HepG2 (cell line): ENCODE results near the gene AZU1. TPM values are rescaled to one million over a fixed set of nuclear protein-coding genes. Genes with fewer than 3 reads are reported as not detected.

Experiments
- ATAC-seq: fragments of 200-7000 bp; cut with Tn5 transposase; 3 replicates; pipeline ENCODE4 v1.9.1; 2020; ENCODE audit warnings: mild to moderate bottlenecking, moderate library complexity
- BruUV-seq: library from RNA; stranded (reverse); fragments of 400-500 nt; replicated peaks from 2 replicates; lab custom pipeline; 2021; lab: Mats Ljungman, UMichigan
- CTCF ChIA-PET: fragments of 300-600 bp; formaldehyde crosslinking; extraction: SDS; loops from one replicate; lab custom pipeline; 2021; ENCODE audit warnings: low total read pairs, inconsistent platforms, low intra/inter-chr PET ratio; lab: Yijun Ruan, JAX
- POLR2A ChIA-PET: fragments of 350-600 bp; sonication (Branson Sonifier 250); formaldehyde crosslinking; loops from one replicate; lab custom pipeline; 2020; ENCODE audit warnings: antibody characterized with exemption, inconsistent platforms; lab: Yijun Ruan, JAX
- DNase-seq: peaks from one replicate; pipeline ENCODE4 v3.0.0-alpha.2; 2015; ENCODE audit warnings: low spot score
- FAIRE-seq: peaks from 3 replicates; lab custom pipeline; 2011; peaks lifted over from hg19 to GRCh38; lab: Jason Lieb, UNC
- H2AFZ ChIP-seq: one replicate; pipeline ENCODE4 v1.6.1; 2011; ENCODE audit warnings: low read length, inconsistent platforms
- H3K27ac ChIP-seq: fragments of 300-600 bp; 3 replicates; pipeline ENCODE4 v1.8.0; 2011; ENCODE audit warnings: mixed run types, mild to moderate bottlenecking, mixed read lengths, low read length, inconsistent platforms; ENCODE audit not compliant: insufficient read depth; ENCODE audit errors: extremely low read length
- H3K27me3 ChIP-seq, 2 experiments: fragments of 200-600 bp in 1 of 2; 2 replicates in 1 of 2; 3 replicates in 1 of 2; pipeline versions ENCODE4 v1.6.0 to v1.8.0; 2011; ENCODE audit warnings: low read length in 2 of 2, mild to moderate bottlenecking in 2 of 2, moderate library complexity in 2 of 2, inconsistent platforms in 1 of 2; ENCODE audit not compliant: insufficient read depth in 2 of 2, control insufficient read depth in 1 of 2
- H3K36me3 ChIP-seq, 2 experiments: fragments of 200-600 bp in 1 of 2; replicated peaks in 1 of 2; 2 replicates in 1 of 2; 3 replicates in 1 of 2; pipeline versions ENCODE4 v1.5.1 to v1.8.0; 2011; ENCODE audit warnings: low read length in 2 of 2, inconsistent platforms in 1 of 2; ENCODE audit not compliant: insufficient read depth in 2 of 2, control insufficient read depth in 1 of 2
- H3K4me1 ChIP-seq: 2 replicates; pipeline ENCODE4 v1.5.1; 2012; ENCODE audit warnings: low read length, inconsistent platforms; ENCODE audit not compliant: insufficient read depth
- H3K4me2 ChIP-seq: 2 replicates; pipeline ENCODE4 v1.6.0; 2011; ENCODE audit warnings: low read depth, low read length, inconsistent platforms
- H3K4me3 ChIP-seq, 3 experiments: fragments of 200-600 bp in 1 of 3; sonication (generic), shearing (Covaris generic) in 1 of 3; replicated peaks in 1 of 3; 2 replicates each; pipeline ENCODE4 v1.5.1; 2011 to 2016; ENCODE audit warnings: low read length in 3 of 3, inconsistent platforms in 2 of 3, low read depth in 2 of 3, mild to moderate bottlenecking in 2 of 3, control low read depth in 1 of 3, mixed read lengths in 1 of 3; ENCODE audit not compliant: insufficient read depth in 1 of 3
- H3K79me2 ChIP-seq: one replicate; pipeline ENCODE4 v1.6.1; 2011; ENCODE audit warnings: low read length, inconsistent platforms; ENCODE audit not compliant: insufficient read depth
- H3K9ac ChIP-seq: 2 replicates; pipeline ENCODE4 v1.6.0; 2011; ENCODE audit warnings: mild to moderate bottlenecking, low read depth, low read length, inconsistent platforms; ENCODE audit not compliant: insufficient read depth
- H3K9me3 ChIP-seq: 2 replicates; pipeline ENCODE4 v1.5.1; 2012; ENCODE audit warnings: mild to moderate bottlenecking, low read length
- H4K20me1 ChIP-seq: 2 replicates; pipeline ENCODE4 v1.6.0; 2011; ENCODE audit warnings: inconsistent platforms, mild to moderate bottlenecking, low read length, moderate library complexity; ENCODE audit not compliant: insufficient read depth
- BCL6 ChIP-seq: IDR thresholded peaks from 2 replicates; pipeline ENCODE4 v1.6.1; 2016; ENCODE audit warnings: missing genetic modification reagents, missing compliant biosample characterization
- CEBPB ChIP-seq: IDR thresholded peaks from 2 replicates; pipeline ENCODE4 v1.6.1; 2011; ENCODE audit warnings: low read depth, low read length, improper control_type of control experiment, borderline replicate concordance
- GABPB1 ChIP-seq: IDR thresholded peaks from 2 replicates; pipeline ENCODE4 v1.6.1; 2016; ENCODE audit warnings: mild to moderate bottlenecking, missing genetic modification reagents, moderate library complexity, missing compliant biosample characterization
- HNRNPK ChIP-seq: fragments of 200-400 bp; formaldehyde crosslinking; IDR thresholded peaks from 2 replicates; pipeline ENCODE4 v1.6.1; 2018; ENCODE audit warnings: low read length, low read depth, moderate library complexity, mild to moderate bottlenecking; ENCODE audit not compliant: poor library complexity, severe bottlenecking
- HOXA7 ChIP-seq: sonication (generic); formaldehyde crosslinking; IDR thresholded peaks from 2 replicates; pipeline ENCODE4 v1.8.1; 2022; ENCODE audit warnings: mild to moderate bottlenecking, missing genetic modification reagents, moderate library complexity
- POLR2AphosphoS2 ChIP-seq: IDR thresholded peaks from 2 replicates; pipeline ENCODE4 v1.6.1; 2011; ENCODE audit warnings: low read depth, low read length, improper control_type of control experiment
- ZNF597 ChIP-seq: sonication (generic); formaldehyde crosslinking; IDR thresholded peaks from 2 replicates; pipeline ENCODE4 v1.5.0; 2020; ENCODE audit warnings: missing genetic modification reagents
- ZNF781 ChIP-seq: sonication (generic); formaldehyde crosslinking; IDR thresholded peaks from 2 replicates; pipeline ENCODE4 v1.5.1; 2020; ENCODE audit warnings: borderline replicate concordance, mild to moderate bottlenecking, missing genetic modification reagents; ENCODE audit errors: not compliant biosample characterization
- ZNF83 ChIP-seq: sonication (generic); formaldehyde crosslinking; IDR thresholded peaks from 2 replicates; pipeline ENCODE4 v1.4.0; 2020; ENCODE audit warnings: missing genetic modification reagents, mild to moderate bottlenecking, borderline replicate concordance
- ZNF891 ChIP-seq: sonication (generic); formaldehyde crosslinking; IDR thresholded peaks from 2 replicates; pipeline ENCODE4 v1.5.0; 2020; ENCODE audit warnings: mild to moderate bottlenecking, missing genetic modification reagents
- ZSCAN5A ChIP-seq: sonication (generic); formaldehyde crosslinking; IDR thresholded peaks from 2 replicates; pipeline ENCODE4 v1.8.0; 2022; ENCODE audit warnings: mild to moderate bottlenecking, missing genetic modification reagents, borderline replicate concordance
- WGBS: methylation state at CpG from one replicate; pipeline ENCODE4 v1.1.6; 2017; ENCODE audit warnings: low lambda C conversion rate; 5-methylcytosine and 5-hydroxymethylcytosine counted together
- in situ Hi-C: cut with HindIII; loops from 2 replicates; pipeline ENCODE4 v1.10.0; 2017; ENCODE audit warnings: low pct_unique_long_range_greater_than_20kb; ENCODE audit not compliant: extremely low pct_ligation_motif_present
- intact Hi-C: fragments of 100-400 bp; cut with micrococcal nuclease; formaldehyde crosslinking; loops from one replicate; pipeline ENCODE4 v1.10.0; 2022; ENCODE audit not compliant: unreplicated experiment
- polyA plus RNA-seq, 8 experiments: library from polyadenylated mRNA; depleted of rRNA in 3 of 8; stranded (reverse) in 7 of 8; unstranded in 1 of 8; fragments of >200 nt; fragmentation: Illumina TruSeq in 4 of 8; extraction: Trizol in 4 of 8; gene quantifications; 2 replicates each; pipeline versions ENCODE4 v1.2.1 to v1.2.3, GENCODE V29; 2011 to 2016; ENCODE audit warnings: low read depth in 4 of 8, missing spikeins in 1 of 8, mixed read lengths in 1 of 8; ENCODE audit not compliant: insufficient read depth in 1 of 8
- total RNA-seq, 5 experiments: library from RNA; depleted of rRNA; stranded (reverse); fragments of >200 nt; fragmentation: Illumina TruSeq; extraction: Trizol; gene quantifications; 2 replicates each; pipeline ENCODE4 v1.2.3, GENCODE V29; 2016; ENCODE audit warnings: low read depth in 1 of 5
- TF ChIP-seq, protein P1 (sequence below): sonication (generic); formaldehyde crosslinking; IDR thresholded peaks from 2 replicates; pipeline ENCODE4 v1.8.0; 2022; ENCODE audit warnings: missing genetic modification reagents, mild to moderate bottlenecking, inconsistent platforms, borderline replicate concordance
- TF ChIP-seq, protein P2 (sequence below): sonication (generic); formaldehyde crosslinking; IDR thresholded peaks from 2 replicates; pipeline ENCODE4 v1.8.1; 2023; ENCODE audit warnings: mild to moderate bottlenecking, inconsistent platforms, moderate library complexity, missing genetic modification reagents, borderline replicate concordance
- TF ChIP-seq, protein P3 (sequence below): sonication (generic); formaldehyde crosslinking; IDR thresholded peaks from 2 replicates; pipeline ENCODE4 v1.4.0; 2020; ENCODE audit warnings: missing genetic modification reagents
- TF ChIP-seq, protein P4 (sequence below): fragments of 450-650 bp; IDR thresholded peaks from 2 replicates; pipeline ENCODE4 v1.6.1; 2017

AZU1 gene
- total and polyA plus RNA-seq, 2 of the 13 experiments (the other 11 are each of a cell fraction or from before 2014, with no cell fraction given): not detected

- Histone ChIP-seq H3K27me3 (no peaks in the 10 kb centered on the region), H2AFZ (no peak overlapping the region), H3K79me2 (peaks cover 5% of the 10 kb centered on the region), H3K9me3 (no peaks in the 10 kb centered on the region), H3K27ac (peak overlapping the region; percentile 85), H3K4me1 (peaks cover 56% of the 10 kb centered on the region), H3K36me3 (no peaks in the 10 kb centered on the region), H3K4me2 (peak overlapping the region; percentile 83), H3K9ac (peak overlapping the region; percentile 72), H4K20me1 (no peaks in the 10 kb centered on the region), H3K4me3 (peak overlapping the region; percentile 74 to 86 (median 76))
- BruUV-seq: TSS peak; percentile 76
- FAIRE-seq (peak; percentile 95), ATAC-seq (peak; percentile 85), DNase-seq (peak; percentile 89)
- CTCF ChIA-PET: interaction anchor here (0.8 kb wide), 1 partner anchor 11 kb away, joined by 3 read pairs; no protein-coding TSS in a partner anchor
- POLR2A ChIA-PET: interaction anchor here (1.0 to 2.2 kb wide), 7 partner anchors 9 to 79 kb away, joined by 3 to 11 read pairs (median 3); partner anchors contain the start of gene PTBP1
- in situ Hi-C loops: no loop called here
- intact Hi-C loops: loop anchor here (10.0 kb wide), 1 partner anchor 212 kb away; no protein-coding TSS in a partner anchor
- WGBS: under 1% methylated on average over 21 of the region's 29 CpGs
- no peak for TF ChIP-seq ZNF891
- TF ChIP-seq POLR2AphosphoS2: no peak
- no peak for TF ChIP-seq ZSCAN5A (CRISPR knock-in tag)
- TF ChIP-seq, protein P1, sequence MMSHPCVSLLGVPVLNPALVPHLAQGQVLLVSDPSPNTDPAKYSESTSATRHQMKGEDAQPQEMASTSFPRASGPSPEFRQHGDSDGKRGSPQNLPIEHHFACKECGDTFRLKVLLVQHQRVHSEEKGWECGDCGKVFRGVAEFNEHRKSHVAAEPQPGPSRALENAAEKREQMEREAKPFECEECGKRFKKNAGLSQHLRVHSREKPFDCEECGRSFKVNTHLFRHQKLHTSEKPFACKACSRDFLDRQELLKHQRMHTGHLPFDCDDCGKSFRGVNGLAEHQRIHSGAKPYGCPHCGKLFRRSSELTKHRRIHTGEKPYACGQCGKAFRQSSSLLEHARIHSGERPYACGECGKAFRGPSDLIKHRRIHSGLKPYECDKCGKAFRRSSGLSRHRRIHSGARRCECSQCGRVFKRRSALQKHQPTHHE (CRISPR knock-in tag): no peak
- no peak for TF ChIP-seq HOXA7 (CRISPR knock-in tag)
- TF ChIP-seq ZNF597: no peak
- TF ChIP-seq ZNF781: no peak
- TF ChIP-seq, protein P2, sequence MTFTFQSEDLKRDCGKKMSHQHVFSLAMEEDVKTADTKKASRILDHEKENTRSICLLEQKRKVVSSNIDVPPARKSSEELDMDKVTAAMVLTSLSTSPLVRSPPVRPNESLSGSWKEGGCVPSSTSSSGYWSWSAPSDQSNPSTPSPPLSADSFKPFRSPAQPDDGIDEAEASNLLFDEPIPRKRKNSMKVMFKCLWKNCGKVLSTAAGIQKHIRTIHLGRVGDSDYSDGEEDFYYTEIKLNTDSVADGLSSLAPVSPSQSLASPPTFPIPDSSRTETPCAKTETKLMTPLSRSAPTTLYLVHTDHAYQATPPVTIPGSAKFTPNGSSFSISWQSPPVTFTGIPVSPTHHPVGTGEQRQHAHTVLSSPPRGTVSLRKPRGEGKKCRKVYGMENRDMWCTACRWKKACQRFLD (CRISPR knock-in tag): no peak
- TF ChIP-seq BCL6 (CRISPR knock-in tag): peak; percentile 39; the same call in 1 of the 2 replicates
- no peak for TF ChIP-seq HNRNPK
- TF ChIP-seq CEBPB: no peak
- 0 out of 2 replicates have a peak, but pooled peaks have one; percentile 28 for TF ChIP-seq ZNF83 (CRISPR knock-in tag)
- TF ChIP-seq GABPB1 (CRISPR knock-in tag): peak; percentile 54; the same call in 1 of the 2 replicates
- TF ChIP-seq, protein P3, sequence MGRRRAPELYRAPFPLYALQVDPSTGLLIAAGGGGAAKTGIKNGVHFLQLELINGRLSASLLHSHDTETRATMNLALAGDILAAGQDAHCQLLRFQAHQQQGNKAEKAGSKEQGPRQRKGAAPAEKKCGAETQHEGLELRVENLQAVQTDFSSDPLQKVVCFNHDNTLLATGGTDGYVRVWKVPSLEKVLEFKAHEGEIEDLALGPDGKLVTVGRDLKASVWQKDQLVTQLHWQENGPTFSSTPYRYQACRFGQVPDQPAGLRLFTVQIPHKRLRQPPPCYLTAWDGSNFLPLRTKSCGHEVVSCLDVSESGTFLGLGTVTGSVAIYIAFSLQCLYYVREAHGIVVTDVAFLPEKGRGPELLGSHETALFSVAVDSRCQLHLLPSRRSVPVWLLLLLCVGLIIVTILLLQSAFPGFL (CRISPR knock-in tag): no peak
- TF ChIP-seq, protein P4, sequence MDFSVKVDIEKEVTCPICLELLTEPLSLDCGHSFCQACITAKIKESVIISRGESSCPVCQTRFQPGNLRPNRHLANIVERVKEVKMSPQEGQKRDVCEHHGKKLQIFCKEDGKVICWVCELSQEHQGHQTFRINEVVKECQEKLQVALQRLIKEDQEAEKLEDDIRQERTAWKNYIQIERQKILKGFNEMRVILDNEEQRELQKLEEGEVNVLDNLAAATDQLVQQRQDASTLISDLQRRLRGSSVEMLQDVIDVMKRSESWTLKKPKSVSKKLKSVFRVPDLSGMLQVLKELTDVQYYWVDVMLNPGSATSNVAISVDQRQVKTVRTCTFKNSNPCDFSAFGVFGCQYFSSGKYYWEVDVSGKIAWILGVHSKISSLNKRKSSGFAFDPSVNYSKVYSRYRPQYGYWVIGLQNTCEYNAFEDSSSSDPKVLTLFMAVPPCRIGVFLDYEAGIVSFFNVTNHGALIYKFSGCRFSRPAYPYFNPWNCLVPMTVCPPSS: no peak
These were observed 45.3 kb upstream of the AZU1 start for GRCh38 chr19:782185-782877.
